LNCaP clone FGC (cell line): ENCODE measurements around the gene PDK1.

Source experiments
- DNase-seq: peaks from one replicate; pipeline ENCODE4 v3.0.0-alpha.2; 2011; ENCODE audit warnings: low read depth
- H3K4me3 ChIP-seq: 2 replicates; pipeline ENCODE4 v1.5.1; 2011; ENCODE audit warnings: mild to moderate bottlenecking, low read depth, low read length, control low read depth
- TF ChIP-seq, protein P1 (sequence below): IDR thresholded peaks from 2 replicates; pipeline ENCODE4 v1.5.1; 2012; ENCODE audit warnings: mild to moderate bottlenecking; ENCODE audit not compliant: control insufficient read depth, insufficient read depth; ENCODE audit errors: extremely low read depth

Gene PDK1

DNA sequence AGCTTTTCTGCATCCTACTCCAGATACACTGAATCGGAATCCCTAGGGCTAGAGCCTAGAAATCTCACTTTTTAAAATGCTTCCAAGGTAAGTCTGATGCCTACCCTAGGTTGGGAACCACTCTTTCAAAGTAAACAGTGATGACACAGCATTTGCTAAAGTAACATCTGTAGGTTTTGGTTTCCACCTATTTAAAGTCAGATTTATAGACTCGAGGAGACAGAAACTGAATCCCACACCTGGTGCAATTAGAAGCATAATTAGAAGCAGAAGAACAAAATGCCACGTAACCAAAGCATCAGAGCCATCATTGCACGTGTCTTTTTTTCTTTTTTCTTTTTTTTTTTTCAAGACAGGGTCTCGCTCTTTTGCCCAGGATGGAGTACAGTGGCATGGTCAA, 40.9 kb downstream of the PDK1 start:
- TF ChIP-seq, protein P1, sequence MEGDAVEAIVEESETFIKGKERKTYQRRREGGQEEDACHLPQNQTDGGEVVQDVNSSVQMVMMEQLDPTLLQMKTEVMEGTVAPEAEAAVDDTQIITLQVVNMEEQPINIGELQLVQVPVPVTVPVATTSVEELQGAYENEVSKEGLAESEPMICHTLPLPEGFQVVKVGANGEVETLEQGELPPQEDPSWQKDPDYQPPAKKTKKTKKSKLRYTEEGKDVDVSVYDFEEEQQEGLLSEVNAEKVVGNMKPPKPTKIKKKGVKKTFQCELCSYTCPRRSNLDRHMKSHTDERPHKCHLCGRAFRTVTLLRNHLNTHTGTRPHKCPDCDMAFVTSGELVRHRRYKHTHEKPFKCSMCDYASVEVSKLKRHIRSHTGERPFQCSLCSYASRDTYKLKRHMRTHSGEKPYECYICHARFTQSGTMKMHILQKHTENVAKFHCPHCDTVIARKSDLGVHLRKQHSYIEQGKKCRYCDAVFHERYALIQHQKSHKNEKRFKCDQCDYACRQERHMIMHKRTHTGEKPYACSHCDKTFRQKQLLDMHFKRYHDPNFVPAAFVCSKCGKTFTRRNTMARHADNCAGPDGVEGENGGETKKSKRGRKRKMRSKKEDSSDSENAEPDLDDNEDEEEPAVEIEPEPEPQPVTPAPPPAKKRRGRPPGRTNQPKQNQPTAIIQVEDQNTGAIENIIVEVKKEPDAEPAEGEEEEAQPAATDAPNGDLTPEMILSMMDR = no peak
- DNase-seq = no peak
- H3K4me3 ChIP-seq = no peak overlapping the region

GRCh38 chr2:172597176-172597842, 41.4 kb downstream of the PDK1 start:
- TF ChIP-seq, protein P1 = no peak
- no peak for DNase-seq
- H3K4me3 ChIP-seq = no peak overlapping the region

- H3K4me3 ChIP-seq = no peak overlapping the region
- TF ChIP-seq, protein P1 = no peak
- no peak for DNase-seq
These were observed 44.1 kb downstream of the PDK1 start for GRCh38 chr2:172599947-172600346.

- no peak overlapping the region for H3K4me3 ChIP-seq
- DNase-seq = no peak
- TF ChIP-seq, protein P1 = no peak
These were observed 44.7 kb downstream of the PDK1 start for GRCh38 chr2:172600557-172601008.

- no peak overlapping the region for H3K4me3 ChIP-seq
- TF ChIP-seq, protein P1 = no peak
- no peak for DNase-seq
These were observed 50.4 kb downstream of the PDK1 start for GRCh38 chr2:172606285-172606684.

DNA sequence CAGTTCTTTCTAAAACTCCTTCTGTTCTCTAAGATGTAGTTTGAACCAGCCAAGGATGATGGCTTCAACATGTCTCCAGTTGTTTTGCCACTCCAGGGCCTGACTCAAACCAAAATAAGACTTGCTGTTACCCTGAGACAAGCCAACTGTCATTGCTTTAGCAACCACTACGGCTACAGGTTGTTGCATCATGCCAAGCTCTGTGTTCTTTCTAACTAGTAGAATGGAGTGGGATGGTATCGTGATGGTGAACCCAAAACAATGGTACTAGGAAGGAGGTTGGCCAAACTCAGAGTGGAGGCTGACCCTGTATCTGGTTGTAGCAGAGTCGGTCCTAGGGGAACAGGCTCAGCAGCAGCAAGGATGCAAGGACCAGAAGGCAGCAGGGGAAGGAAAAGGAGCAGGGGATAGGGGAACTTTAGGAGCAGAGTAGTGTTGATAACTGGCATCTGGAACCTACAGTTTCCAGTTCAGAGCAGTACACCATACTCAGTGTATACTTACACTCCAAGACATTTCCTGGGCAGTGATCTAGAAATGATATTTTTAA, 51.6 kb downstream of the PDK1 start:
- H3K4me3 ChIP-seq = no peak overlapping the region
- no peak for DNase-seq
- TF ChIP-seq, protein P1 = no peak

DNA sequence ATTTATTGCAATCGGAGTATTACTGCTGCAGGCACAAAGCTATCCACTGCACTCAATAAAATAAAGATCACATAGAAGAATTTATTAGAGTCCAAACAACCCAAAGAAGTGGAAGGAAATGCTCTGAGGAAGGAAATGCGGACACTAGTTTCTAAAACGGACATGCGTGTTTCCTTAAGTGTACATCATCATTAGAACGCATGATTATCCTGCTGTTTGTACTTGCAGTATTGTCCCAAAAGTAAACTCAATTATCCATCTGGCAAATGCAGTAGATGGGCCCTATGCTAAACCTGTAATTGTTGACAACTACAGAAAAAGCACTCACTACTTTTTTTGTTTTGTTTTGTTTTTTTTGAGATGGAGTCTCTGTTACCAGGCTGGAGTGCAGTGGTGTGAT, 53.6 kb downstream of the PDK1 start:
- H3K4me3 ChIP-seq = no peak overlapping the region
- DNase-seq = no peak
- TF ChIP-seq, protein P1 = no peak
